ENCODE results near the gene SMC3.

Gene SMC3

DNA sequence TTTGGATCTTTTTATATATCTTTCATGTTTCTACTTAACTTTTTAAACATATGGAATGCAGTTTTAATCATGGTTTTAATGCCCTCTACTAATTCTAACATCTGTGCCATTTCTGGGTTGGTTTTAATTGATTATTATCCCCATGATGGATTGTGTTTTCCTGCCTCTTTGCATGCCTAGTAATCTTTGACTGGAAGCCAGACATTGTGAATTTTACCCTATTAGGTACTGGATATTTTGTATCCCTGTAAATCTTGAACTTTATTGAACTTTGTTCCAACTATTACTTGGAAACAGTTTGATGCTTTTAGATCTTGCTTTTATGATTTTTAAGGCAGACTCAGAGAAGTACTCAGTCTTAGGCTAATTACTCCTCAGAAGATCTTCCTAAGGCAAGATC is 60.7 kb downstream of the SMC3 start:
- no peak overlapping the region for H3K27ac ChIP-seq (ENCODE audit: insufficient read depth in 1 of 2, low read depth in 1 of 2, low read length in 2 of 2, poor library complexity in 1 of 2, severe bottlenecking in 2 of 2)
- H3K36me3 ChIP-seq (ENCODE audit: control insufficient read depth in 4 of 4, insufficient read depth in 4 of 4, low read length in 3 of 4), result no peaks in the 10 kb centered on the region
- ChIA-PET CTCF (no interaction called here), POLR2A (no interaction called here)
- H3K27me3 ChIP-seq (replicated peaks in 2 of 5; ENCODE audit: control insufficient read depth in 4 of 5, insufficient read depth in 5 of 5, low read length in 4 of 5), result peaks cover 0 to 2% (median 0%) of the 10 kb centered on the region in 5 experiments
- no peak overlapping the region for H3K4me3 ChIP-seq (ENCODE audit: control insufficient read depth in 1 of 7, extremely low read depth in 1 of 7, insufficient read depth in 4 of 7, low read depth in 2 of 7, low read length in 6 of 7)
- no peaks in the 10 kb centered on the region for H3K4me1 ChIP-seq (ENCODE audit: control extremely low read depth in 1 of 4, control insufficient read depth in 4 of 4, insufficient read depth in 4 of 4, low read length in 3 of 4)
- DNase-seq, result no peak
- peaks cover 0 to 3% (median 0%) of the 10 kb centered on the region in 5 experiments for H3K9me3 ChIP-seq (ENCODE audit: control extremely low read depth in 1 of 5, control insufficient read depth in 4 of 5, insufficient read depth in 2 of 5, low read depth in 1 of 5, low read length in 4 of 5)

- POLR2A ChIA-PET, result no interaction called here
- 100% methylated on average over 3 of the region's 3 CpGs for WGBS (ENCODE audit: insufficient coverage)
- CTCF ChIA-PET, result interaction anchor here (0.8 to 2.2 kb wide), 2 partner anchors 28 to 43 kb away, joined by 3 to 6 read pairs; no protein-coding TSS in a partner anchor
Observed at GRCh38 chr10:110629680-110630191, 62.2 kb downstream of the SMC3 start.

GRCh38 chr10:110631934-110632333 is 64.4 kb downstream of the SMC3 start:
- DNase-seq, result no peak
- Histone ChIP-seq H3K27me3 (replicated peaks in 2 of 5; ENCODE audit: control insufficient read depth in 4 of 5, insufficient read depth in 5 of 5, low read length in 4 of 5) (peaks cover 0 to 5% (median 0%) of the 10 kb centered on the region in 5 experiments), H3K36me3 (ENCODE audit: control insufficient read depth in 4 of 4, insufficient read depth in 4 of 4, low read length in 3 of 4) (no peaks in the 10 kb centered on the region), H3K4me3 (ENCODE audit: control insufficient read depth in 1 of 7, extremely low read depth in 1 of 7, insufficient read depth in 4 of 7, low read depth in 2 of 7, low read length in 6 of 7) (no peak overlapping the region), H3K27ac (ENCODE audit: insufficient read depth in 1 of 2, low read depth in 1 of 2, low read length in 2 of 2, poor library complexity in 1 of 2, severe bottlenecking in 2 of 2) (no peak overlapping the region), H3K4me1 (ENCODE audit: control extremely low read depth in 1 of 4, control insufficient read depth in 4 of 4, insufficient read depth in 4 of 4, low read length in 3 of 4) (no peaks in the 10 kb centered on the region), H3K9me3 (ENCODE audit: control extremely low read depth in 1 of 5, control insufficient read depth in 4 of 5, insufficient read depth in 2 of 5, low read depth in 1 of 5, low read length in 4 of 5) (peaks cover 0 to 3% (median 0%) of the 10 kb centered on the region in 5 experiments)
- POLR2A ChIA-PET, result no interaction called here
- CTCF ChIA-PET, result interaction anchor here (1.2 to 1.8 kb wide), 4 partner anchors 10 to 20 kb away, joined by 3 to 4 read pairs (median 3); no protein-coding TSS in a partner anchor

More at GRCh38 chr10:110629680-110630191, 62.2 kb downstream of the SMC3 start:
- Histone ChIP-seq H3K27ac (ENCODE audit: insufficient read depth in 1 of 2, low read depth in 1 of 2, low read length in 2 of 2, poor library complexity in 1 of 2, severe bottlenecking in 2 of 2) (no peak overlapping the region), H3K4me1 (ENCODE audit: control extremely low read depth in 1 of 4, control insufficient read depth in 4 of 4, insufficient read depth in 4 of 4, low read length in 3 of 4) (no peaks in the 10 kb centered on the region), H3K4me3 (ENCODE audit: control insufficient read depth in 1 of 7, extremely low read depth in 1 of 7, insufficient read depth in 4 of 7, low read depth in 2 of 7, low read length in 6 of 7) (no peak overlapping the region), H3K27me3 (replicated peaks in 2 of 5; ENCODE audit: control insufficient read depth in 4 of 5, insufficient read depth in 5 of 5, low read length in 4 of 5) (peaks cover 0 to 4% (median 0%) of the 10 kb centered on the region in 5 experiments), H3K9me3 (ENCODE audit: control extremely low read depth in 1 of 5, control insufficient read depth in 4 of 5, insufficient read depth in 2 of 5, low read depth in 1 of 5, low read length in 4 of 5) (peaks cover 0 to 3% (median 0%) of the 10 kb centered on the region in 5 experiments), H3K36me3 (ENCODE audit: control insufficient read depth in 4 of 4, insufficient read depth in 4 of 4, low read length in 3 of 4) (no peaks in the 10 kb centered on the region)
- no peak for DNase-seq

DNA sequence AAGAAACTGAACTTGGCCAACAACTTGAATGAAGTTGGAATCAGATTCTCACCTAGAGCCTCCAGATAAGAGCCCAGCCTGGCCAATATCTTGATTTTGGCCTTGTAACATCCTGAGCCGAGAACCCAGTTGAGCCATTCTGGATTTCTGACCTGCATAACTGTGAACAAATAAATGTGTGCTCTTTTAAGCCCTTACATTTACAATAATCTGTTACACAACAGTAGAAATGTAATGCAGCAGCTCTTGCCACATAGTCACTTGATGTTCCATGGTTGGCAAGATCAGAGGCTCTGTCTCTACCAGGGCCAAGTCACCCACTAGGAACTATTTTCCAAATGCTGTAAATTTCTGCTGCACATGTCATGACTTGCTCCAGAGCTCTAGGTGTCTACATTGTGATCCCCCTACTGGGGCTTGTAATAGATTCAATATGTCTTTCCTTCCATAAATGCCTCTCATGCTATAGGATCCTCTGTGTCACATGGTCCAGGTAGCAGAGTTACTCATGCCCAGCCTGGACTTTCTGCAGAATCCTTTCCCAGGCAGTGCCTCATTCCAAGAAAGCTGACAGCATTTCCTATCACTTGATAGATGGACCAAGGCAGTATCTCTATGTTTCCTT is 65.2 kb downstream of the SMC3 start:
- Histone ChIP-seq H3K27ac (ENCODE audit: insufficient read depth in 1 of 2, low read depth in 1 of 2, low read length in 2 of 2, poor library complexity in 1 of 2, severe bottlenecking in 2 of 2) (no peak overlapping the region), H3K36me3 (ENCODE audit: control insufficient read depth in 4 of 4, insufficient read depth in 4 of 4, low read length in 3 of 4) (no peaks in the 10 kb centered on the region), H3K9me3 (ENCODE audit: control extremely low read depth in 1 of 5, control insufficient read depth in 4 of 5, insufficient read depth in 2 of 5, low read depth in 1 of 5, low read length in 4 of 5) (peaks cover 0 to 3% (median 0%) of the 10 kb centered on the region in 5 experiments), H3K4me1 (ENCODE audit: control extremely low read depth in 1 of 4, control insufficient read depth in 4 of 4, insufficient read depth in 4 of 4, low read length in 3 of 4) (no peaks in the 10 kb centered on the region), H3K4me3 (ENCODE audit: control insufficient read depth in 1 of 7, extremely low read depth in 1 of 7, insufficient read depth in 4 of 7, low read depth in 2 of 7, low read length in 6 of 7) (no peak overlapping the region), H3K27me3 (replicated peaks in 2 of 5; ENCODE audit: control insufficient read depth in 4 of 5, insufficient read depth in 5 of 5, low read length in 4 of 5) (peaks cover 0 to 5% (median 2%) of the 10 kb centered on the region in 5 experiments)
- POLR2A ChIA-PET, result no interaction called here
- DNase-seq, result no peak
- WGBS (ENCODE audit: insufficient coverage), result 100% methylated on average over 1 of the region's 1 CpG
- CTCF ChIA-PET, result interaction anchor here (0.6 to 1.8 kb wide), 4 partner anchors 21 to 52 kb away, joined by 4 to 5 read pairs (median 4); no protein-coding TSS in a partner anchor

DNA sequence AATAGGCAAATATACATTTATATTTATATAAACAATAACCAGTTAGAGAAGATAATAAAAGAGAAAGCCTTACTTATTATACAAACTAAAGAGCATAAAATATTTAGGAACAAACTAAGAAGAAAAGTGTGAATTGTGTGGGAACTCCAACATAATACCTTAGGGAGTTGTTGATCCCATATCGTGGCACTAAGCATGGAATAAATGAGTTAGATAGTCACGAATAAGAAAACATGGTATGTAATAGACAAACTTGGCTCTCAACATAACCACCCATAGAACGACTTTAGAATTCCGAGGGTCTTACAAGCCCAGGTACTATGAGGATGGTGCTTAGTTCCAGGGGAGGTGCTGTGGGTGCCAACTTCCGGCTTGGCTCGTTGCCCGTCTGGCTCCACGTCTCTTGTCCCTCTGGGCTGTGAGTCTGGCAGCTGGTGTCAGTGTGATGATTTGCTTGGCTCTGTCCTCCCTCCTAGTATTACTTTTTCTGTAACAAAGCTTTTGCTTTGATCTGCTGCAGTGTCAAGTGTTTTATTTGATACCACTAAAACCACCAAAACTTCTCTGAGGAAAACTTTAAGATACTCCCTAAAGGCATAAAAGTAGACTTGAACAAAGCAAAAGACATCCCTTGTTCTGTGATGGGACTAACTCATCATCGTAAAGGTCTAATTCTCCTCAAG is 67.2 kb downstream of the SMC3 start:
- Histone ChIP-seq H3K4me3 (ENCODE audit: control insufficient read depth in 1 of 7, extremely low read depth in 1 of 7, insufficient read depth in 4 of 7, low read depth in 2 of 7, low read length in 6 of 7) (no peak overlapping the region), H3K27ac (ENCODE audit: insufficient read depth in 1 of 2, low read depth in 1 of 2, low read length in 2 of 2, poor library complexity in 1 of 2, severe bottlenecking in 2 of 2) (no peak overlapping the region), H3K27me3 (replicated peaks in 2 of 5; ENCODE audit: control insufficient read depth in 4 of 5, insufficient read depth in 5 of 5, low read length in 4 of 5) (peaks cover 6 to 11% (median 6%) of the 10 kb centered on the region in 5 experiments), H3K36me3 (ENCODE audit: control insufficient read depth in 4 of 4, insufficient read depth in 4 of 4, low read length in 3 of 4) (no peaks in the 10 kb centered on the region), H3K9me3 (ENCODE audit: control extremely low read depth in 1 of 5, control insufficient read depth in 4 of 5, insufficient read depth in 2 of 5, low read depth in 1 of 5, low read length in 4 of 5) (no peaks in the 10 kb centered on the region), H3K4me1 (ENCODE audit: control extremely low read depth in 1 of 4, control insufficient read depth in 4 of 4, insufficient read depth in 4 of 4, low read length in 3 of 4) (no peaks in the 10 kb centered on the region)
- WGBS (ENCODE audit: insufficient coverage), result 96% methylated on average over 5 of the region's 9 CpGs
- no peak for DNase-seq
- POLR2A ChIA-PET, result interaction anchor here (0.6 kb wide), 1 partner anchor 21 kb away, joined by 3 read pairs; no protein-coding TSS in a partner anchor
- CTCF ChIA-PET, result no interaction called here

GRCh38 chr10:110636572-110636931 is 69.1 kb downstream of the SMC3 start:
- Histone ChIP-seq H3K4me1 (ENCODE audit: control extremely low read depth in 1 of 4, control insufficient read depth in 4 of 4, insufficient read depth in 4 of 4, low read length in 3 of 4) (no peaks in the 10 kb centered on the region), H3K27ac (ENCODE audit: insufficient read depth in 1 of 2, low read depth in 1 of 2, low read length in 2 of 2, poor library complexity in 1 of 2, severe bottlenecking in 2 of 2) (no peak overlapping the region), H3K9me3 (ENCODE audit: control extremely low read depth in 1 of 5, control insufficient read depth in 4 of 5, insufficient read depth in 2 of 5, low read depth in 1 of 5, low read length in 4 of 5) (no peaks in the 10 kb centered on the region), H3K27me3 (replicated peaks in 2 of 5; ENCODE audit: control insufficient read depth in 4 of 5, insufficient read depth in 5 of 5, low read length in 4 of 5) (peaks cover 15 to 24% (median 19%) of the 10 kb centered on the region in 5 experiments), H3K36me3 (ENCODE audit: control insufficient read depth in 4 of 4, insufficient read depth in 4 of 4, low read length in 3 of 4) (no peaks in the 10 kb centered on the region), H3K4me3 (ENCODE audit: control insufficient read depth in 1 of 7, extremely low read depth in 1 of 7, insufficient read depth in 4 of 7, low read depth in 2 of 7, low read length in 6 of 7) (no peak overlapping the region)
- 100% methylated on average over 2 of the region's 2 CpGs for WGBS (ENCODE audit: insufficient coverage)
- ChIA-PET POLR2A (no interaction called here), CTCF (interaction anchor here (1.3 kb wide), 1 partner anchor 11 kb away, joined by 3 read pairs; no protein-coding TSS in a partner anchor)
- no peak for DNase-seq
